LoVo (cell line): Measurements from ENCODE around the gene NRP2.

Source experiments
- DNase-seq: peaks from one replicate; pipeline ENCODE4 v3.0.0-alpha.2; 2016; ENCODE audit warnings: low spot score

The NRP2 gene

DNA sequence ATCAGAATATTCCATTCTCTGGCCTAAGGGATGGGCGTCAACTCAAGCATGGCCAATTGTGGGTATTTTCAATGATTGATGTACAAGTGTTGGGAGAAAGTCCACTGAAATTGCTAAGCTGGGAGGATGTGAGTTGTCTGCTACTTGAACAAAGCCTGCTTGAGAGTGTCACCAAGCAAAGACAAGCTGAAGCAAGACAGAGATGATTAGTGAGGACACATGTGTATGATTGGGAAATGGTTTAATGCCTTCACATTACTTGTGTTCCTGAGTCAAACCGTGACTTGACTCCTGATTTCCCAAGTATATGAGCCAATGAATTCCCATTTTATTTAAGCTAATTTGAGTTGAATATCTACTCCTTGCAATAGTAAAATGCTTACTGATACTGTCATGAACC lies 23.7 kb upstream of the NRP2 start:
- DNase-seq, result no peak

DNA sequence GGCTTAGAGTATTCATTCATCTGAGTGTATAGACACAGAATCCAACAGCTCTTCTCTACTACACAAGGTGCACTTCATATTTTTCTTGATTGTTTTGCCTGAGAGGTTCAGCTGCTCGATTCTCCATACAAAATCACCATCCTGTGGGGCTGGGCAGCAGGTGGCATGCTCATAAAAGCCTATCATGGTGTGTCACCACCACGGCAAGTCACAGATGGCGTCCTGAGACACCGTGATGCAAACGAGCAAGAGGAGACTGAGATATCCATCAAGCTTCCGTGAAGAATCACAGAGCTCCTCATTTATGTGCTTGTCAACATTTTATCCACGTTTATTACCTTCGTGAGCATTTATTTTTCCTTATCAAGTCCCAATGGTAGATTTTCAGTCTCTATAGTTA lies 22.4 kb upstream of the NRP2 start:
- DNase-seq, result no peak

DNA sequence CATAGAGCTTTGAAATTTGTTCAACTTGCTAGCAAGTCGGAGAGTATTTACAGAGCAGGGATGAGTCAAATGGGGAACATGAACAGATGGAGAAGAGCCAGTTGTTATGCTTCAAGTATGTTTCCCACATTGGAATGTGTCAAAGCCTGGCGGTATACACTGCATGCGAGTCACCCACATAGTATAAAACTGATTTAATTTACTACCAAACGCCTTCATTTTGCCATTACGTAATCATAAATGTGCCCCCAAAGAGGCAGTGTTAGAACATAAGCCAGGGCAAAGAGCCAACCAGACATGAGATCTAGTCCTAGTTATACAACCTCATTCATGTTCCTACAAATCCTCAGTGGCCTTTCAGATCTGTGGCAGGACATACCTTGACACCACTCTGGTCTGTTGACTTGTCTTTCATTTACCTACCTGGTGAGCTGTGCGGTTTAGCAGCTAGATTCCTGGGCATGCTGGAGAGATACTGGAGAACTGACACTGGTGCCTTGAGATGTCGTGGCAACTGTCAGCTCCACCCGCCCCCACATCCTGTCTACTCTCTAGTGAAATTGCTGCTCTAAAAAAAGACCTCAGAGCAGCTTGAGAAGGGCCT lies 21.7 kb upstream of the NRP2 start:
- no peak for DNase-seq

DNA sequence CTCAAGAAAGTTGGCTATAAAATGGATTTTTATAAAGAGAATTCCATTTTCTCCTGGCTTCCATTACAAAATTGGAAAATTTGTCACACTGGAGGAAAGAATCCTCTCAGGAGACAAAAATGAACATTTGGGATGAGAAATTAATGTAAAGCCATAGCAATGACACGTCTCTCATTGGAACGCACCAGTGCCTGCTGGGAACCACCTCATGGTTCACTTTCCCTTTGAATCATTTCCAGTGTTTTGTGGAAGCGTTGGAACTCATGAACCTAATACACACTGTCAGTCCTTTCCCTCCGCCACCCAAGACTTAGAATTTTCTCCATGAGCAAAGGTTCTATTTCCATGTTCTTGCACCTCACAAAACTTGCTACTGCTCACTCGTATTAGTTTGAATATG lies 21.0 kb upstream of the NRP2 start:
- DNase-seq, result no peak

DNA sequence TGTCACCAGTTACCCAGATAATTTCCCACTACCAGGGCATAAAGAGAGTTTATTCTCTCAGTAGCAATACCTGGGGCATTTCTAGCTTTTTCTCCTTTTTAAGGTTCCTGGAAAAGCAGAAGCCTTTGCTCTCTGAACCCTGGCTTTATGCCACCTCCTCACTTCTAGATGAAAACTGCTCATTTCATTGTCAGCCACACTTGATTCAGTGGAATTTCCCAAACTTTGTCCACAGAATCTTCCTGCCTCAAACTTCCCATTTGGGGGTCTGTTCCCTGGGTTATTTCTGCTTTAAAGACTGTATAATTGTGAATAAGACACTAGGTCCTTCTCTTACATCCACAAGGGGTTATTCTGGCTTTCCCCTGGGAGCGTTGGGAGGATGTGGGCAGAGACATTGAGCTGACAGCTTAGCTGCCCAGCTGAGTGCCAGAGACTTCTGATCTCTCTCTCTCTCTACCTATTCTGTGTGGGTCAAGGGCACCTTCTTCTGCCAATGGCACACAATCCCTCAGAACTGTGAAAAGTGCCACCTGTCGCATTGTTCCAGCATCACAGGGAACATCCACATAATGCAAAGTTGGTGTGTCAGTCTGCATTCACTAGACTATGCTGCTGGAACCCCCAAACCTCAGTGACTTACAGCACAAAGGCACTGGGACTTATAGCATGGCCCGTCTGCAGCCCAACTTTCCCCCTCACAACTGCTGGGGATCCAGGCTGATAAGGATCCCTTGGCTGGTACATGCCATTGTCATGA lies 19.9 kb upstream of the NRP2 start:
- DNase-seq, result no peak

DNA sequence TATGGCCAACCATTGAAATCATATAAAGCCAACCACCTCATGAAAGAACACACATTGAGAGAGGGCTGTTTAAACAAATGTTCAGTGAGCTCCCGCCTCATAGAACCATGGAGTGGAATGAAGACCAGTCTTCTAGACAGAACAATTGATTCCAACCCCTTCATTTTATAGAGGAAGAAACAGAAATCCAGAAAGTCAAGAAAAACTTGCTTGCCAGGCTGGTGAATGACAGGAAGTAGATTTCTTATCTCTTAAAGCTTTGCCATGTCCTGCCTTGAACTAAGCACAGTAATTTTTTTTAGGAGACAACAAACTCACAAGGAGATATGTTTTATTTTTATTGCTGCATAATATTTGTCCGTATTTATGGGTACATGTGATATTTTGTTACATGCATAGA lies 16.5 kb upstream of the NRP2 start:
- DNase-seq, result no peak

DNA sequence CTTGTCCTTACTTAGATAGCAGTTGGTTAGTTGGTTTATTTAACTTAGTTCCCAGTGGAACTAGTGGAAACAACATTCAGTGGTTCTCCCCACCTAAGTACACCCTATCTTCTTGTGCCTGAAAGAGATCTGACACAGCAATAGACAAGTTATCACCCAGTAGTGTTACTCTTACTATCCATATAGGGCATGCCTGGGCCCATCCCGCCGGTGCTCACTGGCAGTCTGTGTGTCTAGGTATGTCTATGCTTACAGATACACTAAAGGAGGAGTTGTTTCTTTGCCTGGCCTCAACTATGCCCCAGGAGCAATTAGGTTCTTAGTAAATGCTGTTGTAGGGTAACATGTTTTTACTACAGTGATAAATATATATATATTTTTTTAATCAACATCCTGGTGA lies 12.0 kb upstream of the NRP2 start:
- DNase-seq, result no peak

DNA sequence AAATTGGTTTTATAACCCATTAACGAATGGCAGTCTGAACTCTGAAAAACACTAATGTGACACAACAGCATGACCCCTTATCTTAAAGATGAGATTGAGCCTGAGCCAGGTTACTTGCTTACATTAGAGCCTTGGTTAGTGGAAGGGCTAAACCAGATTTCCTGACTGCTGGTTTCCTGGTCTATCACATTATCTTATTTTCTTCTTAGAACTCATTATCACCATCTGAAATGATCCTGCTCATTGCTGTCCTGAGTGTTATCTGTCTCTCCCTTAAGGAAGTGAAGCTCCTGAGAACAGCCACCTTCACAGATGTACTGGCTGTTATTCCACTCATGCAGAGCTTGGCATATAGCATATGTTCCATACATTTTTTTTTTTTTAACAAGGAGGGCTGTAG lies 9.0 kb upstream of the NRP2 start:
- DNase-seq, result no peak

DNA sequence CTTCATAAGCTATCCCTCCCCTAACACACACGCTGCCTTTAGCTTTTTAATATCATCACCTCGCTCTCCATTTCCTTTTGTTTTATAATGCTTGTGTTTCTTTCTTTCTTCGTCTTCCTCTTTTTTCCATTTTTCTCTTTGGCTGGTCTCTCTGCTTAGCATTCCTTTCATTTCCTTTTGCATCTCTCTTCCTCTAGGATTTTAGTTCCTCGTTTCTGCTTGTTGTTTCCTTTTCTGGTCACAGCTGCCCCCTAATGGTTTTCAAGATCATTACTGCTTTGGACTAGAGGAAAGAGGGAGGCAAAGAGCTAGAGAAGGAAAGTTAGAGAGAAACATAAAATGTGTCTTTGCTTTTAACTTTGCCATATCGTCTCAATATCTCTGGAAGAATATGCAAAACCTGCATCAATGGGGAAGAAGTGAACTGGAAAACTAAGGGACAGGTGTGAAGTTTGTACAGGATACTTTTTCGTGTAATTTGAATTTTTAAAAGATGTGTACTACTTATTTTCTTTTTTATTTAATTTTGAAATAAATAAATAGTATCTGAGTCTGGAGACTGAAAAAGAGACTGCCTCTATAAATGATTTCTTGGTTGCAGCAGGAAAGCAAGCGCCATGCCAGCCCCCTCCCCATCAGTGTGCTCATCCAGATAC lies 6.3 kb upstream of the NRP2 start:
- peak; percentile 71 for DNase-seq

DNA sequence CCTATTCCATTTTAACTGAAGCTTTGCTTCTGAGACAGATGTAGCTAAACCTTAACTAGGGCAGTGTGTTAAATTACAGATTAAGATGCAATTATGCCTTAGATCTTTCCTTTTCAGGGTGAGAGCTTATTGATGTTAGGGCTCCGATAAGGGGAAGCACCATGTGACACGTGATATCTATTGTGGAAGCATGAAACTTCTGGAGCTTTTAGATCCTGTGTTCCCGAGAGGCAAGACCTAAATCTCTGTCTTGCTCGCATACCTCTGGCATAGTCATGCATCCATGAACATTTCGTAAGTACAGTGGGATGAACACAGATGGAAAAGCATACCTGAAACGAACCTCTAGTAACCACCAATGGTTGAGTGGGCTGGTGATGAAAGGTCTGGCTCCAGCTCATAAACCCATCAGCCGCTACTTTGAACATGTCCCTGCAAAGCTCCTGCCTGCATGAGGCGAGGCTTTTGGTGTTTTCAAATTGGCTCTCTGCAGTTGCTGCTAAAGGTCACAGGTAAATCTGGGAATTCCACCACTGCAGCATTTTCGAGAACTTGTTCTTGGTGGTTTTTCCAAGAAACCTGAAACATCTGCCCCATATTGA lies 3.7 kb upstream of the NRP2 start:
- no peak for DNase-seq

DNA sequence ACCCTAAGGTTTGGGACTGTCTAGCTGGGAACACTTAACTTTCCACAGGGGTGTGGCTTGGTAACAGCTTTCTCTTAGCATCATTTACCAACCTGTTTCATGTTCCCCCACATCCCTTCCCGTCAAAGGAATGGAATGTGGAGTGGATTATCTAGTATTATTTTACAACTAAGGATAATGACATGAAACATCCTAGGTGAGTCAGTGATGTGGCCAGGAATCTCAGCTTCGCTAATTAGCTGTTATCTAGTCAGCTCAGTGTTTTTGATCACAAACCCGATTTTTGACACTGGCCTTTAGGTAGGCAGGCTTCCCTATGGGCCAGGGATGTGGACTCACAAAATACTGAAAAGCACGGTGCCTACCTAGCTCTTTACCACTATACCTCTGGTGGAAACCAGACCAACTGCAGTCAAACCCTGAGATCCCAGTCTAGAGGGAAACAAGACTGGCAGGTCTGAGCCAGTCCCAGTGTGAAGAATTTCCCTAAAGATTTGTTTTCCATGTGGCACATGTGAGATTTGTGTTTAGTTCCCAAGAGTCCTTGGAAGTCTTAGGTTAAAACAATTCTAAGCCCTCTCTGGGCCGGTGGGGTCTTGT lies 2.8 kb upstream of the NRP2 start:
- no peak for DNase-seq

DNA sequence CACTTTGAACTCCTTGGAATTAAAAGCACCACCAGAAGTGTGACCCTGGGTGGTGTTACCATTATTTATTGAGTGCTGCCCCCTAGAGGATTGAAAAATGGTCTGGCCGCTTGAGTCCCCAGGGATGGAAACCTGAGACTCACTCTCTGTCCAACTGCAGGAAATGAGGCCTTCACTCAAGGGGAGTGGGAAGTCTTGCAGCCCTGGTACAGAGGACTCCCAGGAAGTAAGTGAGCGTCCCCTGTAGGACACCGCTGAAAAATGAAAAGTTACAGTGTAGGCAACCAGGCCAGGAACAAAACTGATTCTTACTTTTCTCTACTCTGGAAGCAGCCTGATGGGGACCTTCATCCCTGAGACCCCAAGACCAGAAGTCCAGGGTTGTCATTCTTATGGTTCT lies 2.2 kb upstream of the NRP2 start:
- peak; percentile 71 for DNase-seq

DNA sequence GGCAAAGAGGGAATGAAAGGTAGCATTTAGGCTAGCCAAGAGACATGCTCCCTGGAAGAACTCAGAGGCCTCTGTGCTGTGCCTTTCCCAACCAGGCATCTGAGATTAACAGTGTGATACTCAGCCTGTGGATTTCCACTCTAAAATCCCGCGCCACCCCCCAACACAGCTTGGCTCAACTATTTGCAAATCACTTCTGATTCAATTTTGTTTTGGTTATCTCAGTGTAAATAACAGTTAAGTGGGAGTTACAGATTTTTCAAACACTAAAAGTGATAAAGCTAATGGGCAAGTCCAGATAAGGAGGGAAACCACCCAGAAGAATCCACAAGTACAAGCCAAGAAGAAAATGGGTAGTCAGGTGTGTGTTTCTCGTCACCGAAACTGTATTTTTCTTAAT lies 1.4 kb upstream of the NRP2 start:
- no peak for DNase-seq

DNA sequence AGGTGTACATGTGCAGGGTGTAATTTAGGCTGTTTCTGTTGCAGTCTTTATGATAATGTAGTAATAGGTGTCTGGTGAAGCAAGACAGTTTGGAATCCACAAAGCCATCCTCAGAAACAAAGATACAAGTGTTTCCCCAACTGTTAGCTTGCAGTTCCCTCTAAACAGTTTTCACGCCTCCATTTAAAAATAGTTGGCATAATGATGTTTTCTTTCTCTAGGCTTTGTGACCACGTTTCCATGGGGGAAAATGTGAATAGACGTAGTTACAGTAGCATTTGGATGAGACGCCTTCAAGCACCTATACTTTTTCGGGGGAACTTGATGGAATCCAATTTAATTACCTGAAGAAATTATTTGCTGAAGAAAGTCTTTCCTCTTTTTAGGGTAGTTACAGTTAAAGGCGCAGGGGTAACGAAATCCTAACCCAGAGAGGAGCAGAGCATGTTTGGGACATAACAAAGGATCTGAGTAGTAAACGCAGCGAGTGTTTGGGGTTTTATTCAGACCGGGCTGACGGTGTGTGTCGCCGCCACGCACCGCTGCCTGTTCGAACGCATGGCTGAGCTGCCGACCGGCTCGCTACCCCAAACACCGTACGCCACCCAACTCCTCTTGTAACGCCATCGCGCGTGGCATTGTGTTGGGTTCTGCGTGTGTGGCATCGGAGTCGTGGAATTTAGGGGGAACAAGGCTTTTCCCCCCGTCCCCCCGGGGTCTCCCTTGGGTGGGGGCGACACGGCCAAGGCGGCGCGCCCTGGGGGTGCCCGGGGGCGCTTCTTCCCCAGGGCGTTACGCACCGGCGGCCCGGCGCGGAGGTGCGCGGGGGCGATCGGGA lies 681 bp upstream of the NRP2 start:
- no peak for DNase-seq

DNA sequence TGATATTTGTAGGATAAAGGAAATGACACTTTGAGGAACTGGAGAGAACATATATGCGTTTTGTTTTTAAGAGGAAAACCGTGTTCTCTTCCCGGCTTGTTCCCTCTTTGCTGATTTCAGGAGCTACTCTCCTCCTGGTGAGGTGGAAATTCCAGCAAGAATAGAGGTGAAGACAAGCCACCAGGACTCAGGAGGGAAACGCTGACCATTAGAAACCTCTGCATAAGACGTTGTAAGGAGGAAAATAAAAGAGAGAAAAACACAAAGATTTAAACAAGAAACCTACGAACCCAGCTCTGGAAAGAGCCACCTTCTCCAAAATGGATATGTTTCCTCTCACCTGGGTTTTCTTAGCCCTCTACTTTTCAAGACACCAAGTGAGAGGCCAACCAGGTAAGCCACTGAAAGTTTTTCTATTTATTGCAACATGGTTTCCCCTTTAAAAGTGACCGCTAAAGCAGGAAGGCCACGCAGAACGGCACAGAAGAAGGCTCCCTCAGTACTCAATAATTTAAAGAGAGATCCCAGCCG lies 735 bp downstream of the NRP2 start:
- no peak for DNase-seq

DNA sequence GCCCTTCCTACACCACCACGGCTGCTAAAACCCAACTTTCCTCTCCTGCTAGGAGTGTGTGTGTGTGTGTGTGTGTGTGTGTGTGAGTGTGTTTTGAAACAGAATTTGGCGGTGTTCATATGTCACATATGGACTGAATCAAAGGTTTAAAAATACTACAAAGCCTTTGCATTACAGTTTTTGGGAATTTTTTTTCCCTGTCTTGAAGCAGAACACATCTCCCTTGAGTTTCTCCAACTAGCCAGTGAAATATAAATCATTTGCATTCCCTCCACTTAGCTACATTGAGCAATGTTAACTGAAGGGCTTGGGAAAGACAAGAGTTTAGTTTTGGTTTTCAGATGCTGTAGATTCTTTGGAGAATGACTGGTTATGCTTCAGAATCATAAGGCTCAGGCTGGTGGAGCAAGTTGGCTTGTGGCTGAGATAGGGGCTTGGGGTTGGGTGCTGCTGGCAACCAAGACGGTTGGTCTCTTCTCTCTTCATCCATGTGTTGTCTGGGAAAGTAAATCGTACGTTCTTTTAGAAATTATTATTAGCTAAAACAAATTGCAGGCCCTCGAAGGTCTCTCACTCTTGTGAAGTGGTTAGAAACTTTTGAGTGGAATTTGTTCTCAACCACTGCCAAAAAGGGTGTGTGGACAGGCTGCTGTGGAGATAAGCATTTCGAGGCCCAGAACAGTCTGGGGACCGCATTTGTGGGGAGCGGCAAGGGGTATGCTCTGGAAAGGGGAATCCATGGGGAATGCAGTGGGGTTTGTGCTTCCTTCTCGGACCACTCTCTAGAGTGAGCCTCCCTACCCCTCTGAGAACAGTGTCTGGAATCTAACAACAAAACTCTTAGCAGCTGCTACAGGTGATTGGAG lies 1.4 kb downstream of the NRP2 start:
- no peak for DNase-seq

DNA sequence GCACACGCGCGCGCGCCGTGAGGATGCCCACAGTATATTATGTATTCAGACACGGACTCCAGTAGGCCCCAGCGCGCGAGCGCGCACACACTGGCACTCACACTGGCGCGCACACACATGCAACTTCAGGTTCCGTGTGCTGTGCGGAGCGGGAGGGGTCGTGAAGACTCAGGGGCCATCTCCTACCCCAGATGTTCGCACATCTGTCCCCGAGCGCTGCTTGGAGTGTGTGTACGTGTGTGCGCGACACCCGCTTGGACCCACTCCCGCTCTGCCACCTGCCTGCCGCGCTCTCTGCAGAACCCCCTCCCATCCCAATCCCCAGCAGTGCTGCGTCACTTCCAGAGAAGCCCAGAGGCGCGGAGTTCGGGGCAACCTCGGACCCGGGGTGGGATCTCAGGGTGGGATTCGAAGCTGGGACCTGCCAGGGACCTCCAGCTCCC lies 2.6 kb downstream of the NRP2 start:
- no peak for DNase-seq

DNA sequence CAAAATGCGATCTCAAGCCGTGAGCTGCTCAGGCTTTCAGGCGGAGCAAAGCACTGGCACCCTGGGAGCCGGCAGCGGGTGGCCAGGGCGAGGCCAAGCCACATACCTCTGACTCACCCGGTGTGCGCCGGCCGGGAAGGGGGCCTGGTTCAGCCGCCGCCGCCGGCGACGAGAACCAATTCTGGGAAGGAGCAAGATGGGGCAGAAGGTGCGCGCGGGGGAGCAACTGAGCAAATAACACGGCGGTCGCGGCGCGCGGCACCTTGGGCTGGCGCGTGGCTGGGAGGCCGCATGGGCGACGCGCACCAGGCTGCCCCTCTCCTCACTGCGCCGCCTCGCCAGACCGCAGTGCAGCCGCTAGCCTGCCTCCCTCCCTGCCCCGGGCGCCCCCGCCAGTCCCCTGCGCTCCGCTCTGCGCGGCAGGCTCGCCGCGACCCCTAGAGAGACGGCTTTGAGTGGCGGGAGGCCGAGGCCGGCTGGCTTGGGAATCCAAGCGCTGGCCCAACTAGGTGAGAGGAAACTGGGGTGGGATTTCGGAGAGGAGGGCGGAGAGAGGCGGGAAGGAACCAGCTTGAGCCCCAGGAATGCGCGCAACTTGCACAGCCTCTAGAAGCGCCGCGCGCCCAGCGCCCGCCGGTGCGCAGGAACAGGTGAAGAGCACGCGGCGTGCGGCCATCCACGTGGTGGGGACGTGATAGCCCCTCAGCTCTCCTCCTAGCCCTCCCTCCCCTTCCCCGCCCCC lies 3.2 kb downstream of the NRP2 start:
- DNase-seq, result peak; percentile 76

DNA sequence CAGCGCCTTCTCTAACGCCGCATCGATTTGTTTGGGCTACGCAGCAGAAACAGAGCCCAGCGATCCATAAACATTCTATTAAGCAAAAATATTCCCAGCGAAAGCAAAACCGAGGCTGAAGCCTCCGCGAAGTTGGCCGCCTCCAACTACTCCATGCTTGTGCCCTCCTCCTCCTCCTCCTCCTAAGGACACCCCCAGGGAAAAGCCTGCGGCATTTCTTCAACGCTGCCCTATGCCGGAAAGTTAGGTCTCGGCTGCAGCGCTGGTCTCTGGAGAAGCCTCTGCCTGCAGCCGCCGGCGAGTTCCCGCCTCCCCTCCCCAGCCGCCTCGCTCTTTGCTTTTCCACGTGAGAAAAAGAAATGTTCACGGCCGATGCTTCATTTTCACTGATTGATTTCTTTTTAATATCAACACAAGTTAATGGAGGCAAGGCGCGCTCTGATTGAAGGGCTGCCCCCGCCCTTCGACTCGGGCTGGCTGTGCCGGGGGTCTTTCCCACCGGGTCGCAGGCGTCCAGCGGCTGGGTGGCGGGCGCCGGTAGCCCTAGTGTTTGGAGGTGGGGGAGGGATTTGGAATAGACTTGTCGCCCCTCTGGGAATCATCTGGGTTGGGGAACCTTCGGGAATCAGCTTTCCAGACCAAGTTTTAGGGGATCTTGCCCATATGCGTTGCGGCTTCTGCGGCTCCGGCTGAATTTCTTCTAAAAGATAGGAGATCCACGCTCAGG lies 3.9 kb downstream of the NRP2 start:
- DNase-seq, result no peak
